Measurements from ENCODE around the gene HERPUD2. TPM values are rescaled to one million over a fixed set of nuclear protein-coding genes. Genes with fewer than 3 reads are reported as not detected.

HERPUD2 gene
- total RNA-seq, 4 donors from 2014 or later = 35.2 to 59.8 (median 44.3) TPM

DNA sequence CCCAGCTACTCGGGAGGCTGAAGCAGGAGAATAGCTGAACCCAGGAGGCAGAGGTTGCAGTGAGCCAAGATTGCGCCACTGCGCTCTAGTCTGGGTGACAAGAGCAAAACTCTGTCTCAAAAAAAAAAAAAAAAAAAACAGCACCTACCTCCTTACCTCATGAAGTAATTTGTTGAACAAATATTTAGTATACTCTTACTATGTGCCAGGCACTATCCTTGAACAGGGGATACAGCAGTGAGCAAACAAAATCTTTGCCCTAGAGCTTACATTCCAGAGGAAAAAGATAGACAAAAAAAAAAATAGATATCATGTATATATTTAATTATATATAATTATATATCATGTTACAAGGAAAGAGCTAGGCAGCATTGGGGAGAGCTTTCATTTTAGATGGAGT is 36.4 kb upstream of the HERPUD2 start:
- H3K4me3 ChIP-seq = no peak overlapping the region
- peaks cover 9% of the 10 kb centered on the region for H3K4me1 ChIP-seq
- no peak for DNase-seq (ENCODE audit: low spot score in 2 of 2)
- no peaks in the 10 kb centered on the region for H3K9me3 ChIP-seq
- TF ChIP-seq POLR2A (IDR thresholded peaks at IDR 0.05) (no peak), POLR2AphosphoS5 (IDR thresholded peaks at IDR 0.05) (no peak), EP300 (IDR thresholded peaks at IDR 0.05) (no peak)
- TF ChIP-seq, protein P1, sequence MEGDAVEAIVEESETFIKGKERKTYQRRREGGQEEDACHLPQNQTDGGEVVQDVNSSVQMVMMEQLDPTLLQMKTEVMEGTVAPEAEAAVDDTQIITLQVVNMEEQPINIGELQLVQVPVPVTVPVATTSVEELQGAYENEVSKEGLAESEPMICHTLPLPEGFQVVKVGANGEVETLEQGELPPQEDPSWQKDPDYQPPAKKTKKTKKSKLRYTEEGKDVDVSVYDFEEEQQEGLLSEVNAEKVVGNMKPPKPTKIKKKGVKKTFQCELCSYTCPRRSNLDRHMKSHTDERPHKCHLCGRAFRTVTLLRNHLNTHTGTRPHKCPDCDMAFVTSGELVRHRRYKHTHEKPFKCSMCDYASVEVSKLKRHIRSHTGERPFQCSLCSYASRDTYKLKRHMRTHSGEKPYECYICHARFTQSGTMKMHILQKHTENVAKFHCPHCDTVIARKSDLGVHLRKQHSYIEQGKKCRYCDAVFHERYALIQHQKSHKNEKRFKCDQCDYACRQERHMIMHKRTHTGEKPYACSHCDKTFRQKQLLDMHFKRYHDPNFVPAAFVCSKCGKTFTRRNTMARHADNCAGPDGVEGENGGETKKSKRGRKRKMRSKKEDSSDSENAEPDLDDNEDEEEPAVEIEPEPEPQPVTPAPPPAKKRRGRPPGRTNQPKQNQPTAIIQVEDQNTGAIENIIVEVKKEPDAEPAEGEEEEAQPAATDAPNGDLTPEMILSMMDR (IDR thresholded peaks at IDR 0.05) = no peak
- no peaks in the 10 kb centered on the region for H3K27me3 ChIP-seq
- WGBS = 100% methylated on average over 3 of the region's 3 CpGs
- no peak overlapping the region for H3K27ac ChIP-seq
- no peaks in the 10 kb centered on the region for H3K36me3 ChIP-seq

DNA sequence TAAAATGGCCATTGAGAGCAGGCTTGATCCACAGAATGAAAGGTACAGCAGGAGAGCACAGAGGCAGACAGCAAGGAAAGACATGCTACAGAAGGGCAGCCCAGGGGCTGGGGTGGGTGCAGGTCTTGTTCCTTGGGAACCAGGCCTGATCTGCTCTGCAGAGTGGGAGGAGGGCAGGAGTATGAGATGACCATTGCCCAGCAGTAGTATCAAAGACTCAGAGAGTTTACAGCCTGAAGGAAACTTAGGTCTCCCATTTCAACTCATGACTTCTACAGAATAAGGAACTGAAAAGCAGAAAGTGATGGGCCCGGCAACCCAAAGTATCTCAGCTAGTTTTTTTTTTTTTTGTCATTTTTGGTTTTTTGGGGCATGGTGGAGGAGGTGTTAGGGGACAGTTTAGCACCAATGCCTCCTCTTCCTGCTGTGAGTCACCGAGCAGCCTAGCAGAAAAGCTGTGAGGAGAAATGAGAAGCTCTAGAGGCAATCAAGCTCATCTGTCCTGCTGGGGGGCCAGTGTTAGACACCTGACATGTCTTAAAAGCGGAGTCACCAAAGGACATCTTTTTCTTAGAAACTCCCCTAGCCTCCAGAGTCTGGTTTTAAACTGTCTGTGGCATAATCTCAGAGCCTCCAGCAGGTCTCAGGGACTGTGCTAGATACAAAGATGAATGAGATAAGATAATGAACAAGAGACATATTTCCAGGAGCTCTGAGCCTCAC is 34.3 kb upstream of the HERPUD2 start:
- H3K27ac ChIP-seq = no peak overlapping the region
- TF ChIP-seq EP300 (IDR thresholded peaks at IDR 0.05) (no peak), POLR2A (IDR thresholded peaks at IDR 0.05) (no peak), POLR2AphosphoS5 (IDR thresholded peaks at IDR 0.05) (no peak)
- TF ChIP-seq, protein P1 (IDR thresholded peaks at IDR 0.05) = no peak
- DNase-seq (ENCODE audit: low spot score in 2 of 2) = no peak
- no peaks in the 10 kb centered on the region for H3K9me3 ChIP-seq
- H3K4me3 ChIP-seq = no peak overlapping the region
- WGBS = 91% methylated on average over 3 of the region's 3 CpGs
- no peaks in the 10 kb centered on the region for H3K36me3 ChIP-seq
- H3K27me3 ChIP-seq = no peaks in the 10 kb centered on the region
- peaks cover 7% of the 10 kb centered on the region for H3K4me1 ChIP-seq

DNA sequence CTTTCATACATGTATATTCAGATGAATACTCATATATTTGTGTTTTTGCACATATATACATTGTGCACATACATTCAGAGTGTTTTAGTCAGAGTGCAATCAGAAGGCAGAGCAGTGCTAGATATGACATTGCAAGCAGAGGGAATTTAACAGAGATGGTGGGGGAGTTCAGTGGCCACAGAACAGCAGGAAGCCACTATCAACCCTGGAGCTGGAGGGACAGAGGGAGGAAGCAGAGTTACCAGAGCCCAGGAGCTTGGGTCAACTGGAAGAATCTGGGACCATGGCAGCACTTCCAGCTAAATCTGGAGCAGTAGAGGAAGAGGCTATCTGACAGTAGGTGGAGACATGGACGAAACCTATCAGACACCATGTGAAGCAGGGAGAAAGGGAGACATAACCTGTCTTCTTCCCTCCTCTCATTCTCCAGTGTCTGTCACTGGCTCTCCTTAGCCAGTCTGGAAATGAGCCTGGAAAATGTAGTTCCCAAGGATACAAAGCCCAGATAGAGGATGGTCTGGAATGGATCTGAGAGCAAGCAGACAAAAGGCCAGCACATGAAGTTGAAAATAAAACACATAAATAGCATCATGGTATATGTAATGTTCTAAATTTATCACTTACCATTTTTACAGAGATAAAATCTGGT is 33.6 kb upstream of the HERPUD2 start:
- Histone ChIP-seq H3K27ac (no peak overlapping the region), H3K4me3 (no peak overlapping the region), H3K27me3 (no peaks in the 10 kb centered on the region), H3K4me1 (peaks cover under 1% of the 10 kb centered on the region), H3K36me3 (no peaks in the 10 kb centered on the region), H3K9me3 (no peaks in the 10 kb centered on the region)
- DNase-seq (ENCODE audit: low spot score in 2 of 2) = no peak
- TF ChIP-seq POLR2A (IDR thresholded peaks at IDR 0.05) (no peak), POLR2AphosphoS5 (IDR thresholded peaks at IDR 0.05) (no peak), EP300 (IDR thresholded peaks at IDR 0.05) (no peak)
- TF ChIP-seq, protein P1 (IDR thresholded peaks at IDR 0.05) = no peak
- 100% methylated on average over 1 of the region's 1 CpG for WGBS

DNA sequence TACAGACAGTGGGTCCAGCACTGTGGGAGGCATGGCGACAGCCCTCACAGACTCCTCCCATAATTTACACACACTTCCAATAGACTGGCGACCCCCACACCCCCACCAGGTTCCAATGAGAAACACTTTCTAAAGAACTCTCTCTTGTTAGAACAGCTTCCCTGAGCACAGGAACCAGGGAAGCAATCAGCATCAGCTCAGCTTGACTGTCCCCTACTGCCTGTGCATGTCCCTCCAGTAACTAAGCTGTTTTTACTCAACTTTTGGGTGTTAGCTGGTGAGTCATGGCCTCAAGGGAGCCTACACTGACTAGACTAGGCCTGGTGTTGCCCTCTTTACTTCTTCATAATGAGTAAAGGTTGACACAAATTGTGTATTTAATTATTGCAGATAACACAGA is 32.6 kb upstream of the HERPUD2 start:
- H3K4me1 ChIP-seq = no peaks in the 10 kb centered on the region

DNA sequence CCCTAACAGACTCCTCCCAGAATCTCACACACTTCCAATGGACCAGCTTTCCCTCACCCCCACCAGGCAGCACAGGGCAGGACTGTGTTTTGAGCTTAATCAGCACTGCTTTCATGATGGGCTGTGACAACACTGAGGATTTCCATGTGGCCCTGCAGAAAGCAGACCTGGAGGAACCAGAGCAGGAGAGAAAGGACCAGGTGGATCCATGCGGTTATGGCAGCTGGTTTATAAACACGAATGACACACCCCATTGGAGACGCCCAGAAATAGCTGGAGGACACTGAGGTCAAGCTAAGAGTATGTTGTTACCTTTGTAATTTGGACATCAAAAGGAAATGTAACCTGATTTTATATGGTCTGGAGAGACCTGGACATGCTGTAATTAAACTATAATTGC is 31.7 kb upstream of the HERPUD2 start:
- Histone ChIP-seq H3K4me3 (no peak overlapping the region), H3K36me3 (no peaks in the 10 kb centered on the region), H3K27me3 (no peaks in the 10 kb centered on the region), H3K4me1 (no peaks in the 10 kb centered on the region), H3K9me3 (no peaks in the 10 kb centered on the region), H3K27ac (no peak overlapping the region)
- TF ChIP-seq EP300 (IDR thresholded peaks at IDR 0.05) (no peak), POLR2AphosphoS5 (IDR thresholded peaks at IDR 0.05) (no peak), POLR2A (IDR thresholded peaks at IDR 0.05) (no peak)
- TF ChIP-seq, protein P1 (IDR thresholded peaks at IDR 0.05) = no peak
- DNase-seq (ENCODE audit: low spot score in 2 of 2) = no peak
- WGBS = 89% methylated on average over 3 of the region's 3 CpGs

More for the DNA sequence above, 32.6 kb upstream of the HERPUD2 start:
- no peak for DNase-seq (ENCODE audit: low spot score in 2 of 2)
- Histone ChIP-seq H3K27ac (no peak overlapping the region), H3K27me3 (no peaks in the 10 kb centered on the region), H3K4me3 (no peak overlapping the region), H3K36me3 (no peaks in the 10 kb centered on the region), H3K9me3 (no peaks in the 10 kb centered on the region)
- TF ChIP-seq POLR2A (IDR thresholded peaks at IDR 0.05) = no peak
- no peak for TF ChIP-seq POLR2AphosphoS5 (IDR thresholded peaks at IDR 0.05)
- TF ChIP-seq EP300 (IDR thresholded peaks at IDR 0.05) = no peak
- TF ChIP-seq, protein P1 (IDR thresholded peaks at IDR 0.05) = no peak
- 95% methylated on average over 2 of the region's 2 CpGs for whole genome bisulfite sequencing

Data from suprapubic skin (tissue), 4 donors.